ENCODE results near the gene HTR3D.

The HTR3D gene

DNA sequence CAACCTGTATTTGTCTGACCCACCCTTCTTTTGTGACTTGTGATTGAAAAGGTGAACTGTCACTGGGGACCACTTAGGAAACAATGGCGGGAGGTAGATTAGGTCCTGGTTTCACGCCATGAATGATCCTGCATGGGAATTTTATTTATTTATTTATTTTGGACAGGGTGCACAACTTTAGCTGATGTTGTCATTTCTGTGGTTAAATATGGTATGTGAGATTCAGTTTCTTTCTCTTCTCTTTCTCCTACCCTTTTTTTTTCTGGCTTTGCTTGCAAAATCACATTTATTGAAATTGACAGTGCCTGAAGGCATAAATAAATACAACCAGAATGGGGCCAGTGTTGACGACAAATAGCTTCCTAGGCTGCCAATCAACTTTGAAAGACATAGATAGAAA lies 47.3 kb downstream of the HTR3D start:
- no peak overlapping the region for H3K4me3 ChIP-seq (ENCODE audit: low read length)
- H3K36me3 ChIP-seq (ENCODE audit: control insufficient read depth, low read depth, low read length) = no peaks in the 10 kb centered on the region
- no peaks in the 10 kb centered on the region for H3K9me3 ChIP-seq (ENCODE audit: control insufficient read depth, low read depth, low read length)
- no peak overlapping the region for H3K9ac ChIP-seq (ENCODE audit: low read length)
- H3K4me1 ChIP-seq (ENCODE audit: control insufficient read depth, low read depth, low read length) = no peaks in the 10 kb centered on the region
- no peak overlapping the region for H3K27ac ChIP-seq (ENCODE audit: low read length)
- H3K27me3 ChIP-seq (ENCODE audit: control insufficient read depth, insufficient read depth, low read length) = no peaks in the 10 kb centered on the region

DNA sequence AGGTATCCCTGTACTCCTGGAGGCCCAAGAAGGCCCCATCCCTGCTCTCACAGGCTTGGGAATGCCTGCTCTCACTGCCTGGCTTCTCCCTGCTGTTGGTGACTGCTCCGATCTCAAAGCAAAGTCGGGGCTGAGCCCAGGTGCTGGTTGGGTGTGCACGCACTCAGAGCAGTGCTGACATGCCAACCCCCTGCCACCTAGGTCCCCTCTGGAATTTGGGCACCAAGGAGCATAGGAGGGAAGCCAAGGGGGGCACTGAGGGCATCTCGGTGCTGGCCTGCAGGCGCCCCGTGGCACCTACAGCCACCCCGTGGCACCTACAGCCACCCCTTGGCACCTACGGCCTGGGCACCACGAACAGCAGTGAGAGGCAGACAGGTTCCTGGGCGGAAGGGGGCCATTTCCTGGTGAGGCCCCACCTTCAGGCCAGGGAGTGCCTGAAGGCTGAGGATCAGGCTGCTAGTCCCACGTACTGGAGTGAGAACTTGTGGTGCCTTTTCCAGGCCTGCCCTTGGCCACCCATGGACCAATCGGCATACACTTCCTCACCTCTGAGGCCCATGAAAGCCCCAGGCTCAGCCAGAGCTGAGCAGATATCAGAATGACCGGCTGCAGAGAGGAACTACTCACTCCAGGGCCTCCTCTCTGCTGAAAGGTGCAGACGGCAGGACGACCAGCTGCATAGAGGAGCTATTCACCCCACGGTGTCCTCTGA lies 49.7 kb downstream of the HTR3D start:
- Histone ChIP-seq H3K9me3 (ENCODE audit: control insufficient read depth, low read depth, low read length) (no peaks in the 10 kb centered on the region), H3K9ac (ENCODE audit: low read length) (no peak overlapping the region), H3K36me3 (ENCODE audit: control insufficient read depth, low read depth, low read length) (no peaks in the 10 kb centered on the region), H3K27me3 (ENCODE audit: control insufficient read depth, insufficient read depth, low read length) (no peaks in the 10 kb centered on the region), H3K4me3 (ENCODE audit: low read length) (no peak overlapping the region), H3K4me1 (ENCODE audit: control insufficient read depth, low read depth, low read length) (no peaks in the 10 kb centered on the region), H3K27ac (ENCODE audit: low read length) (no peak overlapping the region)

- Histone ChIP-seq H3K27ac (ENCODE audit: low read length) (no peak overlapping the region), H3K4me1 (ENCODE audit: control insufficient read depth, low read depth, low read length) (no peaks in the 10 kb centered on the region), H3K27me3 (ENCODE audit: control insufficient read depth, insufficient read depth, low read length) (no peaks in the 10 kb centered on the region), H3K4me3 (ENCODE audit: low read length) (no peak overlapping the region), H3K9me3 (ENCODE audit: control insufficient read depth, low read depth, low read length) (no peaks in the 10 kb centered on the region), H3K36me3 (ENCODE audit: control insufficient read depth, low read depth, low read length) (no peaks in the 10 kb centered on the region), H3K9ac (ENCODE audit: low read length) (no peak overlapping the region)
Observed at GRCh38 chr3:184082034-184082433, 50.5 kb downstream of the HTR3D start.

GRCh38 chr3:184082465-184082864 lies 50.9 kb downstream of the HTR3D start:
- H3K9me3 ChIP-seq (ENCODE audit: control insufficient read depth, low read depth, low read length) = no peaks in the 10 kb centered on the region
- no peak overlapping the region for H3K9ac ChIP-seq (ENCODE audit: low read length)
- H3K36me3 ChIP-seq (ENCODE audit: control insufficient read depth, low read depth, low read length) = no peaks in the 10 kb centered on the region
- H3K4me1 ChIP-seq (ENCODE audit: control insufficient read depth, low read depth, low read length) = no peaks in the 10 kb centered on the region
- H3K4me3 ChIP-seq (ENCODE audit: low read length) = no peak overlapping the region
- no peaks in the 10 kb centered on the region for H3K27me3 ChIP-seq (ENCODE audit: control insufficient read depth, insufficient read depth, low read length)
- no peak overlapping the region for H3K27ac ChIP-seq (ENCODE audit: low read length)

GRCh38 chr3:184085389-184085852 lies 53.9 kb downstream of the HTR3D start:
- no peaks in the 10 kb centered on the region for H3K9me3 ChIP-seq (ENCODE audit: control insufficient read depth, low read depth, low read length)
- no peaks in the 10 kb centered on the region for H3K4me1 ChIP-seq (ENCODE audit: control insufficient read depth, low read depth, low read length)
- H3K9ac ChIP-seq (ENCODE audit: low read length) = no peak overlapping the region
- no peaks in the 10 kb centered on the region for H3K36me3 ChIP-seq (ENCODE audit: control insufficient read depth, low read depth, low read length)
- H3K4me3 ChIP-seq (ENCODE audit: low read length) = no peak overlapping the region
- no peak overlapping the region for H3K27ac ChIP-seq (ENCODE audit: low read length)
- H3K27me3 ChIP-seq (ENCODE audit: control insufficient read depth, insufficient read depth, low read length) = no peaks in the 10 kb centered on the region

All from iPS-18a (cell line).